Neural progenitor cell (in vitro differentiated cells): ENCODE data around the gene TNFSF11.

Source experiments
- CTCF ChIP-seq: fragments of 200-600 bp; sonication (generic); IDR thresholded peaks from 2 replicates; pipeline ENCODE4 v1.5.1; 2017; ENCODE audit warnings: antibody characterized with exemption, mild to moderate bottlenecking
- EZH2 ChIP-seq: fragments of 200-600 bp; sonication (generic); IDR thresholded peaks from 2 replicates; pipeline ENCODE4 v1.6.1; 2017; ENCODE audit warnings: antibody characterized with exemption, mild to moderate bottlenecking, moderate library complexity

GRCh38 chr13:42625611-42626010, 51.7 kb downstream of the TNFSF11 start:
- TF ChIP-seq CTCF = no peak
- TF ChIP-seq EZH2 = no peak
